Measurements from ENCODE around the gene LY6G5B. TPM values are rescaled to one million over a fixed set of nuclear protein-coding genes. Genes with fewer than 3 reads are reported as not detected.

The LY6G5B gene
- total and polyA plus RNA-seq, 2 of the 4 experiments (the other 2 are of a cell fraction), result 2.2 to 13.6 TPM

- H3K36me3 ChIP-seq (ENCODE audit: control insufficient read depth, insufficient read depth, low read length), result peaks cover 13% of the 10 kb centered on the region
- POLR2A ChIA-PET (ENCODE audit: unreplicated experiment), result interaction anchor here (0.9 kb wide), 1 partner anchor 28 kb away, joined by 3 read pairs; no protein-coding TSS in a partner anchor
- peak overlapping the region; percentile 77 for H3K9ac ChIP-seq (ENCODE audit: low read depth, low read length)
- H3K18ac ChIP-seq (ENCODE audit: low read depth, low read length), result peak overlapping the region; percentile 10; the same call in 1 of the 2 replicates
- H4K20me1 ChIP-seq (ENCODE audit: insufficient read depth, low read length), result 0 out of 2 replicates have a peak, but pooled peaks cover 11% of the 10 kb centered on the region
- dilution Hi-C loops (cut with HindIII; ENCODE audit: low sequenced_read_pairs, unreplicated experiment) (no loop called here), in situ Hi-C loops (cut with MboI; ENCODE audit: low sequenced_read_pairs) (no loop called here), intact Hi-C loops (cut with micrococcal nuclease) (loop anchor here (2.0 kb wide), 2 partner anchors 29 to 129 kb away; no protein-coding TSS in a partner anchor)
- H3K4me1 ChIP-seq (ENCODE audit: control insufficient read depth, insufficient read depth, low read length), result peaks cover 6% of the 10 kb centered on the region
- peak; percentile 6; the same call in 1 of the 2 replicates for ATAC-seq (ENCODE audit: low read depth)
- H3K4me3 ChIP-seq (ENCODE audit: insufficient read depth, low read depth, low read length), result peak overlapping the region; percentile 67
- H3K56ac ChIP-seq (ENCODE audit: extremely low read depth, insufficient read depth, low read length), result peak overlapping the region; percentile 77
- H4K91ac ChIP-seq (ENCODE audit: insufficient read depth, low read depth, low read length), result peak overlapping the region; percentile 15; the same call in 1 of the 2 replicates
- H4K5ac ChIP-seq (ENCODE audit: low read depth, low read length), result no peak overlapping the region; the same call in 1 of the 2 replicates
- H2BK120ac ChIP-seq (ENCODE audit: low read depth, low read length), result no peak overlapping the region; the same call in 1 of the 2 replicates
- H3K27me3 ChIP-seq (ENCODE audit: control insufficient read depth, insufficient read depth, low read length), result no peaks in the 10 kb centered on the region
- DNase-seq, result peak; percentile 41
- H3K23ac ChIP-seq (ENCODE audit: low read depth, low read length), result peak overlapping the region; percentile 78
- peak overlapping the region; percentile 88 for H3K14ac ChIP-seq (replicated peaks; ENCODE audit: low read depth, low read length)
- 44% methylated on average over 3 of the region's 7 CpGs; no CpG with 5 or more reads in 1 of the 2 experiments for WGBS, 2 experiments (ENCODE audit: extremely low coverage in 2 of 2, insufficient read length in 1 of 2)
- H2AK9ac ChIP-seq (replicated peaks; ENCODE audit: low read depth, low read length, poor library complexity), result peak overlapping the region; percentile 55
- no peaks in the 10 kb centered on the region for H3K9me3 ChIP-seq (ENCODE audit: control insufficient read depth, insufficient read depth, low read length)
- no peak overlapping the region for H2BK15ac ChIP-seq (ENCODE audit: low read depth, low read length)
- H2AFZ ChIP-seq (replicated peaks; ENCODE audit: low read length, poor library complexity), result peak overlapping the region; percentile 39
- H3K9me1 ChIP-seq (ENCODE audit: insufficient read depth, low read length), result peaks cover 10% of the 10 kb centered on the region
- peak overlapping the region; percentile 82 for H3K27ac ChIP-seq (ENCODE audit: insufficient read depth, low read length)
- peak; percentile 71; the same call in 1 of the 2 replicates for TF ChIP-seq MXI1 (IDR thresholded peaks at IDR 0.05; ENCODE audit: borderline replicate concordance, low read depth, low read length)
- no peak for TF ChIP-seq CTCF (conservative IDR thresholded peaks at IDR 0.05; ENCODE audit: low read depth, low read length)
- peak overlapping the region; percentile 70; the same call in 1 of the 2 replicates for H2AK5ac ChIP-seq (ENCODE audit: low read depth, low read length)
- peak overlapping the region; percentile 43 to 53; a peak in 2 of 4 replicates for H4K8ac ChIP-seq (ENCODE audit: low read depth in 2 of 2, low read length in 2 of 2)
- H3K4me2 ChIP-seq (ENCODE audit: low read depth, low read length), result peak overlapping the region; percentile 97
- CTCF ChIA-PET, result interaction anchor here (1.1 kb wide), 1 partner anchor 12 kb away, joined by 3 read pairs; no protein-coding TSS in a partner anchor
- peak overlapping the region; percentile 70 for H3K4ac ChIP-seq (ENCODE audit: low read depth, low read length)
- peak overlapping the region; percentile 79 for H2BK5ac ChIP-seq (ENCODE audit: low read depth, low read length, poor library complexity, severe bottlenecking)
- BruUV-seq (replicated peaks), result no TSS peak
- peaks cover 21 to 44% of the 10 kb centered on the region in 2 experiments for H3K79me1 ChIP-seq (ENCODE audit: low read depth in 1 of 2, low read length in 2 of 2)
- no peak overlapping the region for H2BK20ac ChIP-seq (ENCODE audit: low read depth, low read length)
These were observed 32.1 kb downstream of the LY6G5B start for GRCh38 chr6:31701666-31702404.

Data from IMR-90 (cell line).